Neutrophil (primary cell): ENCODE results near the gene PXYLP1.
"Not testable (repeated sequence)": the region's sequence is repeated elsewhere in the genome, so short reads cannot be mapped to it uniquely, and the experiment has no call there.

Source experiments
- H3K27ac ChIP-seq: fragments of 200-600 bp; sonication (generic); 2 replicates; pipeline ENCODE4 v1.5.1; 2016; ENCODE audit warnings: mild to moderate bottlenecking, moderate library complexity
- H3K27me3 ChIP-seq: fragments of 200-600 bp; sonication (generic); 2 replicates; pipeline ENCODE4 v1.6.0; 2016; ENCODE audit warnings: mild to moderate bottlenecking
- H3K36me3 ChIP-seq: fragments of 200-600 bp; sonication (generic); 2 replicates; pipeline ENCODE4 v1.5.1; 2017
- H3K4me1 ChIP-seq, 2 experiments: fragments of 200-600 bp in 1 of 2; sonication (generic) in 1 of 2; 1 replicate in 1 of 2; 2 replicates in 1 of 2; pipeline versions ENCODE4 v1.5.1 to v1.6.1; 2013 to 2016; ENCODE audit warnings: low read depth in 1 of 2, low read length in 1 of 2, mild to moderate bottlenecking in 1 of 2, moderate library complexity in 1 of 2; ENCODE audit not compliant: control insufficient read depth in 1 of 2, insufficient read depth in 1 of 2
- H3K4me3 ChIP-seq, 2 experiments: fragments of 200-600 bp in 1 of 2; sonication (generic) in 1 of 2; 1 replicate in 1 of 2; 2 replicates in 1 of 2; pipeline ENCODE4 v1.5.1; 2013 to 2016; ENCODE audit warnings: low read depth in 1 of 2, low read length in 1 of 2, mild to moderate bottlenecking in 1 of 2, moderate library complexity in 1 of 2
- H3K9me3 ChIP-seq: fragments of 200-600 bp; sonication (generic); 2 replicates; pipeline ENCODE4 v1.5.1; 2016
- CTCF ChIP-seq: fragments of 200-600 bp; sonication (generic); IDR thresholded peaks from 2 replicates; pipeline ENCODE4 v1.5.1; 2016; ENCODE audit warnings: antibody characterized with exemption

Gene PXYLP1

GRCh38 chr3:141193066-141193830, 38.4 kb upstream of the PXYLP1 start:
- Histone ChIP-seq H3K4me3 (no peak overlapping the region), H3K9me3 (no peaks in the 10 kb centered on the region)
- TF ChIP-seq CTCF = no peak

DNA sequence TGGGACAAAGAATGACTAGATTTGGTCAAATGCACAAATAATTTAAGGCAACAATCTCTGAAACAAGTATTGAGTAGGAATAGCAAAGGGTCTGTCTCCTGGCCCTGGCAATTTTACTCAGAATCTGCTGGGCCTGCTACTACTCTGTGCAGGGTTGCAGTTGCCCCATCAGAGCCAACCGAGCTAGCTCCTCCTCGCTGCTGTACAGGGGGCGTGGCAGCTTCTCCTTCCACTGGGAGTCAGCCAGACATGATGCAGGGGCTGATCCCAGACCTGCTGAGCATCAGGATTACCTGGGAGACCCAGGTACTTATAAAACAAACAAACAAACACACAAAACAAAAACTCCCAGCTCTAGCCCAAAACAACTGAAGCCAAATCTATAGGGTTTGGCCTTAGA, 30.5 kb upstream of the PXYLP1 start:
- H3K36me3 ChIP-seq = no peaks in the 10 kb centered on the region
- no peaks in the 10 kb centered on the region for H3K9me3 ChIP-seq
- H3K4me3 ChIP-seq = no peak overlapping the region
- no peaks in the 10 kb centered on the region for H3K4me1 ChIP-seq
- no peak overlapping the region for H3K27ac ChIP-seq
- H3K27me3 ChIP-seq = peaks cover 41% of the 10 kb centered on the region
- TF ChIP-seq CTCF = no peak

More at GRCh38 chr3:141193066-141193830, 38.4 kb upstream of the PXYLP1 start:
- Histone ChIP-seq H3K36me3 (no peaks in the 10 kb centered on the region), H3K4me1 (peaks cover 0 to 8% of the 10 kb centered on the region in 2 experiments), H3K27ac (no peak overlapping the region), H3K27me3 (peaks cover 36% of the 10 kb centered on the region)

- Histone ChIP-seq H3K27ac (no peak overlapping the region), H3K9me3 (no peaks in the 10 kb centered on the region), H3K4me1 (no peaks in the 10 kb centered on the region), H3K27me3 (peaks cover 26% of the 10 kb centered on the region), H3K36me3 (no peaks in the 10 kb centered on the region), H3K4me3 (no peak overlapping the region)
- TF ChIP-seq CTCF = no peak
Observed at GRCh38 chr3:141202682-141203081, 28.9 kb upstream of the PXYLP1 start.

- TF ChIP-seq CTCF = no peak
- Histone ChIP-seq H3K9me3 (no peaks in the 10 kb centered on the region), H3K36me3 (no peaks in the 10 kb centered on the region), H3K4me1 (no peaks in the 10 kb centered on the region), H3K4me3 (no peak overlapping the region), H3K27me3 (peaks cover 15% of the 10 kb centered on the region), H3K27ac (no peak overlapping the region)
Observed at GRCh38 chr3:141203866-141204265, 27.8 kb upstream of the PXYLP1 start.

DNA sequence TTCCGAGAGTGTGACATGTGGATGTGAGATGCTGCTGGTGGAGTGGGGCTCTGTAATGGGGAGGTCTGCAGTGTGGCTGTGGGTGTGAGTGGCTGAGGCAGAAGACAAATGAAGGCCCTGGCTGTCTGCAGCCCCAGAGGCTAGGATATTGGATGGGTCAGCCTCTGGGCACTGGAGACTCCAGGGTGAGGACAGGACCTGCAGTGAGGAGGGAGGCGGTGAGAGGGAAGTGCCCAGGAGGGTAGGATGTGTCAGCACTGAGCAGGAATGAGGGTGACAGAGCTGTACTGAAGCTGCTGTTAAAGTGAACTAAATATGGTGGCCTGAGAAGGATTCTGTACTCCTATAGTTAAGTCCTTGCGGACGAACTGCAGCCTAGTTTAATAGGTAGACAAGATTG, 27.3 kb upstream of the PXYLP1 start:
- Histone ChIP-seq H3K36me3 (no peaks in the 10 kb centered on the region), H3K4me3 (no peak overlapping the region), H3K27me3 (peaks cover 10% of the 10 kb centered on the region), H3K27ac (no peak overlapping the region), H3K4me1 (no peaks in the 10 kb centered on the region), H3K9me3 (no peaks in the 10 kb centered on the region)
- TF ChIP-seq CTCF = no peak

- H3K27me3 ChIP-seq, H3K9me3 ChIP-seq, H3K4me1 ChIP-seq, H3K36me3 ChIP-seq, H3K4me3 ChIP-seq, H3K27ac ChIP-seq: not testable (repeated sequence)
Observed at GRCh38 chr3:141211306-141211705, 20.3 kb upstream of the PXYLP1 start.
